ENCODE results near the gene MRPL14. TPM values are rescaled to one million over a fixed set of nuclear protein-coding genes. Genes with fewer than 3 reads are reported as not detected.

MRPL14 gene
- total RNA-seq, 4 donors from 2014 or later: 100 to 180 (median 152) TPM

GRCh38 chr6:44117397-44118128, 9.7 kb downstream of the MRPL14 start:
- H3K27me3 ChIP-seq: no peaks in the 10 kb centered on the region
- no peak for TF ChIP-seq POLR2A (IDR thresholded peaks at IDR 0.05)
- TF ChIP-seq, protein P1, sequence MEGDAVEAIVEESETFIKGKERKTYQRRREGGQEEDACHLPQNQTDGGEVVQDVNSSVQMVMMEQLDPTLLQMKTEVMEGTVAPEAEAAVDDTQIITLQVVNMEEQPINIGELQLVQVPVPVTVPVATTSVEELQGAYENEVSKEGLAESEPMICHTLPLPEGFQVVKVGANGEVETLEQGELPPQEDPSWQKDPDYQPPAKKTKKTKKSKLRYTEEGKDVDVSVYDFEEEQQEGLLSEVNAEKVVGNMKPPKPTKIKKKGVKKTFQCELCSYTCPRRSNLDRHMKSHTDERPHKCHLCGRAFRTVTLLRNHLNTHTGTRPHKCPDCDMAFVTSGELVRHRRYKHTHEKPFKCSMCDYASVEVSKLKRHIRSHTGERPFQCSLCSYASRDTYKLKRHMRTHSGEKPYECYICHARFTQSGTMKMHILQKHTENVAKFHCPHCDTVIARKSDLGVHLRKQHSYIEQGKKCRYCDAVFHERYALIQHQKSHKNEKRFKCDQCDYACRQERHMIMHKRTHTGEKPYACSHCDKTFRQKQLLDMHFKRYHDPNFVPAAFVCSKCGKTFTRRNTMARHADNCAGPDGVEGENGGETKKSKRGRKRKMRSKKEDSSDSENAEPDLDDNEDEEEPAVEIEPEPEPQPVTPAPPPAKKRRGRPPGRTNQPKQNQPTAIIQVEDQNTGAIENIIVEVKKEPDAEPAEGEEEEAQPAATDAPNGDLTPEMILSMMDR (IDR thresholded peaks at IDR 0.05 in 4 of 5, conservative IDR thresholded peaks at IDR 0.05 in 1 of 5): no peak
- H3K9me3 ChIP-seq: no peaks in the 10 kb centered on the region
- intact Hi-C loops (cut with DNase I; ENCODE audit: low total_unique reads): no loop called here
- H3K4me1 ChIP-seq: peaks cover 77 to 85% of the 10 kb centered on the region in 2 donors
- in situ Hi-C loops (cut with MboI; ENCODE audit: low sequenced_read_pairs in 4 of 4): loop anchor here in 1 of 4 donors (25.0 kb wide), 1 partner anchor 120 kb away; the partner anchor contains the start of gene HSP90AB1
- peaks cover 0 to 20% of the 10 kb centered on the region in 2 donors for H3K36me3 ChIP-seq
- DNase-seq: no peak
- H3K4me3 ChIP-seq: no peak overlapping the region
- H3K27ac ChIP-seq: peak overlapping the region; percentile 93 to 100 (median 98)
- no peak for ATAC-seq

- Histone ChIP-seq H3K27me3 (no peaks in the 10 kb centered on the region), H3K27ac (peak overlapping the region; percentile 93 to 100 (median 98)), H3K36me3 (peaks cover 0 to 25% of the 10 kb centered on the region in 2 donors), H3K4me1 (peaks cover 77 to 85% of the 10 kb centered on the region in 2 donors), H3K4me3 (peak overlapping the region in 1 of 4 donors; percentile 21), H3K9me3 (no peaks in the 10 kb centered on the region)
- intact Hi-C loops (cut with DNase I; ENCODE audit: low total_unique reads): no loop called here
- in situ Hi-C loops (cut with MboI; ENCODE audit: low sequenced_read_pairs in 4 of 4): loop anchor here in 1 of 4 donors (25.0 kb wide), 1 partner anchor 120 kb away; the partner anchor contains the start of gene HSP90AB1
- peak in 1 of 2 donors; percentile 18 for ATAC-seq
- DNase-seq: no peak
- no peak for TF ChIP-seq POLR2A (IDR thresholded peaks at IDR 0.05)
- TF ChIP-seq, protein P1 (IDR thresholded peaks at IDR 0.05 in 4 of 5, conservative IDR thresholded peaks at IDR 0.05 in 1 of 5): no peak
Observed at GRCh38 chr6:44116641-44117382, 10.4 kb downstream of the MRPL14 start.

DNA sequence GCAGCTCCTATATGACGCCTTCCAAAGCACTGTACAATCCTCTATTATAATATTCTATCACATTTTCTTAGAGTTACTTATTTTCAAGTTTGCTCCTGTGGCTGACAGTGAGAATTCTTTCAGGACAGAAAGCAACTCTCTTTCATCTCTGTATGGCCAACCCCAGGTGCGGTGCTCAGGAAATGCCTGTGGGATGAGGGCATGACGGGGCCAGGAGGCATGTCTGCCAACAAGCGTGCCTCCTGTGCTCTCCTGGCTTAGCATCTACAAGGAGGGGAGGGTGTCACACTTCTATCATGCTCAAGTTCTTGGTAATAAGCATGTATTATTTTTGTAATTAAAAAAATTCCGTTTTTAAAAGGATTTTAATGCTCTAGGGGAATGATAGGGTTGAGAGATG, 11.4 kb downstream of the MRPL14 start:
- H3K27me3 ChIP-seq: no peaks in the 10 kb centered on the region
- H3K27ac ChIP-seq: peak overlapping the region; percentile 93 to 100 (median 98)
- no peak overlapping the region for H3K4me3 ChIP-seq
- peaks cover 77 to 85% of the 10 kb centered on the region in 2 donors for H3K4me1 ChIP-seq
- no peak for ATAC-seq
- intact Hi-C loops (cut with DNase I; ENCODE audit: low total_unique reads): no loop called here
- no peaks in the 10 kb centered on the region for H3K9me3 ChIP-seq
- no peak for DNase-seq
- TF ChIP-seq, protein P1 (IDR thresholded peaks at IDR 0.05 in 4 of 5, conservative IDR thresholded peaks at IDR 0.05 in 1 of 5): no peak
- no peak for TF ChIP-seq POLR2A (IDR thresholded peaks at IDR 0.05)
- peaks cover 0 to 26% of the 10 kb centered on the region in 2 donors for H3K36me3 ChIP-seq
- in situ Hi-C loops (cut with MboI; ENCODE audit: low sequenced_read_pairs in 4 of 4): loop anchor here in 1 of 4 donors (25.0 kb wide), 1 partner anchor 121 kb away; the partner anchor contains the start of gene HSP90AB1

DNA sequence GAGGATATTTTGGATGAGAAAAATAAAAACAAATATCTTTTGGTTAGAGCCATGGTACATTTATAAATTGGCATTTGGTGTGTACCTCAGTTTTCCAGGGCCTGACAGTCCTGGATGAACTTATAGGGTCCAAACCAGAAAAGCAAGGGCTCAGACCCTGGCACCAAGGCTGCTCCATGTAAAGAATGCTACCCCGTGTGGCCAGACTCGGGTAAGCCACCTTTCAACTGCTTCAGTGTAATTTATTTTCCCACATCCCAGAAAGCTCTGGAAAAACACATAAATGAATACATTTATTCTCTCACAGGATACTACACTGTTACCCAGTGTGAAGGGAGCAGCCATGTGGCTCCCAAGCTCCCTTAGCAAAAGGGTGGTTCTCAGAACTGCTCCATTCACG, 13.8 kb downstream of the MRPL14 start:
- no peak for DNase-seq
- in situ Hi-C loops (cut with MboI; ENCODE audit: low sequenced_read_pairs in 4 of 4): loop anchor here in 1 of 4 donors (25.0 kb wide), 1 partner anchor 124 kb away; the partner anchor contains the start of gene HSP90AB1
- Histone ChIP-seq H3K27ac (peak overlapping the region; percentile 88 to 100 (median 95)), H3K36me3 (peaks cover 0 to 26% of the 10 kb centered on the region in 2 donors), H3K4me3 (no peak overlapping the region), H3K27me3 (no peaks in the 10 kb centered on the region), H3K9me3 (no peaks in the 10 kb centered on the region), H3K4me1 (peaks cover 77 to 82% of the 10 kb centered on the region in 2 donors)
- ATAC-seq: no peak
- intact Hi-C loops (cut with DNase I; ENCODE audit: low total_unique reads): no loop called here
- TF ChIP-seq, protein P1 (IDR thresholded peaks at IDR 0.05 in 4 of 5, conservative IDR thresholded peaks at IDR 0.05 in 1 of 5): peak in 4 of 5 experiments; percentile 11 to 51 (median 34)
- TF ChIP-seq POLR2A (IDR thresholded peaks at IDR 0.05): no peak

All from gastrocnemius medialis (tissue), 4 donors.